GM19455 (cell line): ENCODE results near the gene LORICRIN.

Experiments used
- ATAC-seq: cut with Tn5 transposase; IDR thresholded peaks from one replicate; pipeline ENCODE4 v1.9.1; 2021; ENCODE audit not compliant: unreplicated experiment

LORICRIN gene

DNA sequence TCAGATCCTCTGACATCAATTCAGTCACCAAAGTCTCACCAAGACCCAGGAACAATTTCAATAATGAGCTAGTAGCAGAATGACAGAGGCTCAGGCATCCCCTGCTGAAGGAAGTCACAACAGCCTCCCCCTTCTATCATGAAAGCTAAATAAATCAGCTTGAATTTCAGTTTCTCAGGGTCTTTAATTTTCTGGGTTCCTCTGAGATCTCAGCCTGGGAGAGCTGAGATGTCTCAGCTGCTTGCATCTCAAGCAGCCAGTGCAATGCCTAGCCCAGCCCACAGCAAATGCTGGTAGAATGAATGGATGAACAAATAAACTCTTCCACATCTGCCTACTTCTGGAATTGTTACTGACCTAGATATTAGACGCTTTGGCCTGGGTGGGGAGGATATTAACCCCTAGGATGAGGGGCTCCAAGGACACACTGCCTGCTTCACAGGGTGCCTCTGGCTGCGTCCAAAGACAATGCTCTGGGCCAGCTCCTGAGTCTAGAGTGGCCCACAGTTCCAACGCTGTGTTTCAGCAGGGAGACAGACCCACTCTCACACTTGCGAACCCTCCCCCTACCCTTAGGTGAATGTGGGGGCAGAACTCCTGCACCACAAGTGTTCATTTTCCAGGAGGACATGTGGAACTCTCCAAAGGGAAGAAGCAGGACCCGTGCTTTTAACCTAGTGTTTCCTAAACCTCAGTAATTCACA, 11.2 kb upstream of the LORICRIN start:
- no peak for ATAC-seq

- ATAC-seq: no peak
These were observed 9.3 kb upstream of the LORICRIN start for GRCh38 chr1:153250166-153250565.

DNA sequence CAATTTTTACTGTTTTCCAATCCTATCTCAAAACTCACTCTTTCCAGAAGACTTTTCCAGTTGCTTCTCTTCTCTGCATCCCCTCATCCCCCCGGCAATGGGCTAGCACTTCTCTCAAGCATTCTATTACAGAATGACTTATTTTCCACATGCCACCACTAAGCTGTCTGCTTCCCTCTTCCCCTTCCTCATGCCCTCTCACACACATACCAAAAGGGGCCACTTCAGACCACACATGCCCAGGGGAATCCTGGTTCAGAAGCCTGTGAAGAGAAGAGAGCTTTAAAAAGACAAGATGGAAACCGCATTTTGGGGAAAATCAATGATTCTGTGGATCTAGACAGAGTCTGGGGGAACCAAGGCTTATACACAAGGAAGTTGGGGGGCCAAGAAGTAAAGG, 8.4 kb upstream of the LORICRIN start:
- ATAC-seq: no peak

DNA sequence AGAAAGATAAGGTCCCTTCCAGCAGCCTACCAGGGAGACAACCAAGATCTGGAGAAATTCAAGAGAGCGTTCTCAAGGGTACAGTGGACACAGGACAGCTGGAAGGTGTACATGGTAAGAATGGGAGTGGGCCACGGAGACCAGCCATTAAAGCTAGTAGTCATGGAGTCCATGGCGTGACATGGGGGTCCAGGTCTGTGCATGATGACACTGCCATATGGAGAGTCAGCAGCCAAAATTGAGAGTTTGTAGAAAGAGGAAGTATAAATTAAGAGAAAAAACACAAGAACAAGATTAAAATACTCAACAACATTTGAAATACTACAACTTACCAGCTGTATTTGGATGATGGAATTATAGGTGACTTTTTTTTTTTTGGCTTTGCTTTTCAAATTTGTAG, 7.9 kb upstream of the LORICRIN start:
- ATAC-seq: no peak

- ATAC-seq: no peak
These were observed 7.5 kb upstream of the LORICRIN start for GRCh38 chr1:153251988-153252387.

DNA sequence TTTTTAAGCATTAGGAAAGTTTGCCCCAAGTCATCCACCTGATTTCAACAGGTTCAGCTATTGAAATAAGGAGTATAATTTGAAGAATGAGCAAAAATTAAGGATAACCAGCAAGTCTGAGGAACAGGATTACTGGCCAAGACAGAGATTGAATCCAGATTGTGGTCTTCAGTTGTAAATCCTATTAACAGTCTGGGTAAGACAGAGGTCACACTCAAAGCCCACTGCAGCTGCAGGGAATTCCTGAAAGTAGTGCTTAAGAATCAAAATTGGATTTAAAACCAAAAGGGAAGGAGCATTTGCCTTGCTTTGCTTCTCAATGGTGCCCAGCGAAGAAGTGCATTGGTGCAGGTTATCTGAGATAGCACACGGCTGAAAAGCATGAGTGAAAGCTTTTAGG, 6.4 kb upstream of the LORICRIN start:
- ATAC-seq: no peak

GRCh38 chr1:153253693-153254092, 5.8 kb upstream of the LORICRIN start:
- no peak for ATAC-seq

GRCh38 chr1:153260585-153261280, 1.2 kb downstream of the LORICRIN start:
- ATAC-seq: no peak

DNA sequence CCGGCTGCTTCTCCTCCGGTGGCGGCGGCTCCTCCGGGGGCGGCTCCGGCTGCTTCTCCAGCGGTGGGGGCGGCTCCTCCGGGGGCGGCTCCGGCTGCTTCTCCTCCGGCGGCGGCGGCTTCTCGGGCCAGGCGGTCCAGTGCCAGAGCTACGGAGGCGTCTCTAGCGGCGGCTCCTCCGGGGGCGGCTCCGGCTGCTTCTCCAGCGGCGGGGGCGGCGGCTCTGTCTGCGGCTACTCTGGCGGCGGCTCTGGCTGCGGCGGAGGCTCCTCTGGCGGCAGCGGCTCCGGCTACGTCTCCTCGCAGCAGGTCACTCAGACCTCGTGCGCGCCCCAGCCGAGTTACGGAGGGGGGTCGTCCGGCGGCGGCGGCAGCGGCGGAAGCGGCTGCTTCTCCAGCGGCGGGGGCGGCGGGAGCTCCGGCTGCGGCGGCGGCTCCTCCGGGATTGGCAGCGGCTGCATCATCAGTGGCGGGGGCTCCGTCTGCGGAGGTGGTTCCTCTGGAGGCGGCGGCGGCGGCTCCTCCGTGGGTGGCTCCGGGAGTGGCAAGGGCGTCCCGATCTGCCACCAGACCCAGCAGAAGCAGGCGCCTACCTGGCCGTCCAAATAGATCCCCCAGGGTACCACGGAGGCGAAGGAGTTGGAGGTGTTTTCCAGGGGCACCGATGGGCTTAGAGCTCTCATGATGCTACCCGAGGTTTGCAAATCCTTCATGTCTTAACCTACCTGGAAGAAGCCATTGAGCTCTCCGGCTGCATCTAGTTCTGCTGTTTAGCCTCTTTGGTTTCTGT, 2.0 kb downstream of the LORICRIN start:
- no peak for ATAC-seq

- ATAC-seq: no peak
These were observed 2.5 kb downstream of the LORICRIN start for GRCh38 chr1:153262070-153262366.

- no peak for ATAC-seq
These were observed 3.1 kb downstream of the LORICRIN start for GRCh38 chr1:153262462-153263157.

DNA sequence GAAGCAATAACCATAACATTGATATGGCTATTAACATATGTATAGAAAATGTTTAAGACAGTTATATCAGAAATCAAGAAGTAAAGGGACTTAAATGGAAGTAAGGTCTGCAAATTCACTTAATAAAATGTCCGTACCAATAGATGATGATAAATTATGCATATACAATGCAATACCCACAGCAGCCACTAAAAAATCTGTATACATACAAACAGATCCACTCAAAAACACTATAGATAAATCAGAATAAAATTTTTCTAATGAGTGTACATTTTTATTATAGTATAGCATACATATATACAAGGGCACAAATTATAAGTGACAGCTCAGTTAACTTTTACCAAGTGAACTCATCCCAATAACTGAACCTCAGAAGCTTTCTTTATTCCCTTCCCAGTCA, 6.0 kb downstream of the LORICRIN start:
- no peak for ATAC-seq

DNA sequence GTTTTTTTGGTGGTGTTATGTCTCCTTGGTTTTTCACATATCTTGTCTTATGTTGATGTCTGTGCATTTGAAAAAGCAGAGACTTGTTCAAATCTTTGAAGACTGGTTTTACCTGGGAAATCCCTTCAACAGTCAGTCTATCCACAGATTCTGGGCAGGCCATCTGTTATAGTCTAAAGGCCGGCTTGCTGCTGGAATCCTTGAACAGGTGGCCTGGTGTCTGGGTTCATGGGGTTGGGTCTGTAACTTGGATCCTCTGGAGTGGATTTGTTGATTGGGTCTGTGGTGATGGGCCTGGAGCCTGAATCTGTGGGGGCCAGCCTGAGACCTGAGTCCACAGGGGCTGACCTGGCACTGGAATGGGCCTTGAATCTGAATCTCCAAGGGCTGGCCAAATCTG, 12.2 kb downstream of the LORICRIN start:
- no peak for ATAC-seq

DNA sequence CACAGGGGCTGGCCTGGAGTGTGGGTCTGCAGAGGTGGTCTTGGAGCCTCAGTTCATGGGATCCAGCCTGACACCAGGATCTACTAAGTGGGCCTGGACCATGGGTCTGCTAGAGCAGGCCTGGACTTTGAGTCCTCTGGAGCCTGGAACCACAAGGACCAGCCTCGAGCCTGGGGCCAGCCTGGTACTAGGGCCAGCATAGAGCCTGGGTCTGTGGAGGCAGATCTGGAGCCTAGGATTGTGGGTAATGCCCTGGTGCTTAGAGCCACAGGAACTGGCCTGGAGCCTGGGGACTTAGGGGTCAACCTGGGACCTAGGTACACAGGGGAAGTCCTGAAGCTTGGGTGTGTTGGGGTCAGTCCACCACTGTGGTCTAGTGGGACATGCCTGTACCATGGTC, 12.7 kb downstream of the LORICRIN start:
- no peak for ATAC-seq

- peak; percentile 55 for ATAC-seq
These were observed 18.4 kb downstream of the LORICRIN start for GRCh38 chr1:153277852-153278251.

DNA sequence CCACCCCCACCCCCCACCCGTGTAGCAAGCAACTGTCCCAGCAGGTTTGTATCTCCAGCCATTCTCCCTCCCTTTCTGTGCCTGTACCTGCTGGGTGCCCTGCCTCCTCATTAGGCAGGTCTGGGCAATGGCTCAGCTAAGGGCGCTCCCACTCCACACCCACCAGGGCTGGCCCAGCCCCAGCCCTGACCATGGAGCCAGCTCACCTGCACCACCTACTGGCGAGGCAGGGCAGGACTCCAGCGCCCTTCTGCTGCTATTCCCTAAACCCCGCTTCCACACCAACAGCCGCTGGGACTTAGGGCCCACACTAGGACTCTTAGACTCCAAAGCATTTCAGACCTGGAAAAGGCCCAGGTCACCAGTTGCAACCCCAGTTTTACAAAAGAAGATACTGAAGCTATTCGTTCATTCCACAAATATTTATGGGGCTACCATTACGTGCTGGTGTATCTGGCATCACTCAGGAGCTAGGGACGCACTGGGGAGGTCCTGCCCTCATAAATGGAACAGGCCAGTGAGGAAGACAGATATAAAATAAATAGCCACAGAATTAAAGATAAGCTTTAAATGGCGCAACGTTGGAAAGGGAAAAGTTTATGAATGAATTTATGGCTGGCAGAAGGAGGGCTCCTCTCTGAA, 29.3 kb downstream of the LORICRIN start:
- ATAC-seq: no peak

DNA sequence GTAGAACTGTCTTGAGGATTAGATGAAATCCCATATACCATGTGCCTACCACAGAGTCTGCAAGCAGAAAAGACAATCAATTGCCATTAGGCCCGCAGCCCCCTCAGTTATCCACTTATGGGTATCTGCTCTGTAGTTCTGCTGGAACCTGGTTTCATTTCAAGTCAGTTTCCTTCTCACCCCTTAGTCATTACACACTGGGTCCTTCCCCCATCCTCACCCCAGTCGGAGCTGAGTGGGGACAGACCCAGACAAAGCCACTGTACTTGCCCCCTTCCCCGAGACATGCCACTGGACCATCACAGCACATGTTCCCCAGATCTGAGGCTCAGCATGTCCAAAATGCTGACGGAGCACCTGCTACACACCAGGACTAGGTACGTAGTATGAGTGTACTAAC, 32.0 kb downstream of the LORICRIN start:
- ATAC-seq: no peak

GRCh38 chr1:153292185-153292584, 32.7 kb downstream of the LORICRIN start:
- ATAC-seq: no peak

- no peak for ATAC-seq
These were observed 33.4 kb downstream of the LORICRIN start for GRCh38 chr1:153292740-153293479.

DNA sequence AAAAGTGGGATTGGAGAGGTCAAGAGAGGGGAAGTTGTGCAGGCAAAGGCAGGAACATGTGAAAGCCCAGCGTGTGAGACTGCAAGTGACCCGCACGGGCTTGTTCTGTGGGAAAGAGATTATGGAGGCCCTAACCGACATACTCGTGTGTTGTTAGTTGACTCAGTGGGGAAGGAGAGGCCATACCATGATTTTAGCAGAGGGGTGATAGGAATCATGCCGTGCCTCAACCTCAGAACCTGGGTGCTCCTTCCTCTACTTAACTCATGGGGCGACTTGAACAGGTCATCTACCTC, 33.9 kb downstream of the LORICRIN start:
- ATAC-seq: no peak

DNA sequence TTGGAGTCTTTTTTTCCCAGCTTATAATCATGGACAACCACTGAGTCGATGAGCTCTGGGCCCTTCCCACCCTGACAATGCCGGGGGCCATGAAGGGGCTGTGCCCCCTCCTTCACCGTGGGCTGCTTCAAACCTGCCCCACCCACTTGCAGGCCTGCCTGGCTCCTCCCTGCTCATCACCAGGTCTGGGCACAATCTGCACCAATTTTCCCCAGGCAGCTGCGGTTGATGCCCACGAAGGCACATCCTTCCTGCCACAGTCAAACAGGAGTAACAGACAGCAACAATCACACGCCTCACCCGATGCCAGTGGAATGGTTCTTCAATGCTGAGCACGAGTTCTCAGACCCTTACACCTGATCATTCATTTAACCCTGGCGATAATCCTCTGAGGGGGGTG, 34.4 kb downstream of the LORICRIN start:
- ATAC-seq: no peak
